IgD-negative memory B cell (primary cell): ENCODE results near the gene ALKAL2. TPM values are rescaled to one million over a fixed set of nuclear protein-coding genes. Genes with fewer than 3 reads are reported as not detected.

Source experiments
- H3K27ac Mint-ChIP-seq, 3 donors: one replicate each; pipeline ENCODE4 v1.8.0; 2020 to 2022; ENCODE audit warnings: mild to moderate bottlenecking in 3 of 3, mixed read lengths in 3 of 3, moderate library complexity in 1 of 3
- H3K27me3 Mint-ChIP-seq: one replicate; pipeline ENCODE4 v1.8.0; 2021; ENCODE audit warnings: mixed read lengths
- H3K36me3 Mint-ChIP-seq: one replicate; pipeline ENCODE4 v1.8.0; 2020; ENCODE audit warnings: mild to moderate bottlenecking, mixed read lengths
- H3K4me1 Mint-ChIP-seq, 3 donors: one replicate each; pipeline ENCODE4 v1.8.0; 2020 to 2022; ENCODE audit warnings: mixed read lengths in 3 of 3, mild to moderate bottlenecking in 1 of 3
- H3K4me3 Mint-ChIP-seq, 4 donors: one replicate each; pipeline ENCODE4 v1.8.0; 2020 to 2022; ENCODE audit warnings: mild to moderate bottlenecking in 4 of 4, mixed read lengths in 4 of 4, moderate library complexity in 3 of 4
- H3K9me3 Mint-ChIP-seq, 3 donors: one replicate each; pipeline ENCODE4 v1.8.0; 2020 to 2021; ENCODE audit warnings: mixed read lengths in 3 of 3, mild to moderate bottlenecking in 1 of 3
- polyA plus RNA-seq: library from polyadenylated mRNA; unstranded; fragments of 300-500 nt; fragmentation: Illumina TruSeq; gene quantifications from one replicate; pipeline ENCODE4 v1.2.3, GENCODE V29; 2021

The ALKAL2 gene
- polyA plus RNA-seq, 1 donor from 2014 or later, result 3.5 TPM

GRCh38 chr2:254241-254640 is 33.6 kb downstream of the ALKAL2 start:
- no peaks in the 10 kb centered on the region for H3K36me3 Mint-ChIP-seq
- peaks cover 0 to 8% (median 2%) of the 10 kb centered on the region in 3 donors for H3K9me3 Mint-ChIP-seq
- H3K4me3 Mint-ChIP-seq, result no peak overlapping the region
- H3K27ac Mint-ChIP-seq, result no peak overlapping the region
- H3K4me1 Mint-ChIP-seq, result no peaks in the 10 kb centered on the region
- no peaks in the 10 kb centered on the region for H3K27me3 Mint-ChIP-seq

DNA sequence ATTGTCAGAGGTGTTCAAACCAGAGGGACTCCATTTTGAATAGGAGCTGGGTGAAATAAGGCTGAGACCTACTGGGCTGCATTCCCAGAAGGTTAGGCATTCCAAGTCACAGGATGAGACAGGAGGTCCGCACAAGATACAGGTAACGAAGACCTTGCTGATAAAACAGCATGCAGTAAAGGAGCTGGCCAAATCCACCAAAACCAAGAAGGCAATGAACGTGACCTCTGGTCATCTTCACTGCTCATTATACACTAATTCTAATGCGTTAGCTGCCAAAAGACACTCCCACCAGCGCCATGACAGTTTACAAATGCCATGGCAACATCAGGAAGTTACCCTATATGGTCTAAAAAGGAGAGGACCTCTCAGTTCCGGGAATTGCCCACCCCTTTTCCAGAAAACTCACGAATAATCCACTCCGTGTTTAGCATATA is 34.7 kb downstream of the ALKAL2 start:
- peaks cover 0 to 3% (median 2%) of the 10 kb centered on the region in 3 donors for H3K9me3 Mint-ChIP-seq

GRCh38 chr2:252001-252602 is 35.8 kb downstream of the ALKAL2 start:
- no peaks in the 10 kb centered on the region for H3K9me3 Mint-ChIP-seq
- peaks cover 1% of the 10 kb centered on the region for H3K36me3 Mint-ChIP-seq
- no peak overlapping the region for H3K27ac Mint-ChIP-seq
- H3K4me1 Mint-ChIP-seq, result peaks cover 0 to 2% (median 0%) of the 10 kb centered on the region in 3 donors
- H3K4me3 Mint-ChIP-seq, result no peak overlapping the region
- H3K27me3 Mint-ChIP-seq, result no peaks in the 10 kb centered on the region

More for the DNA sequence above, 34.7 kb downstream of the ALKAL2 start:
- no peak overlapping the region for H3K4me3 Mint-ChIP-seq
- no peak overlapping the region for H3K27ac Mint-ChIP-seq
- no peaks in the 10 kb centered on the region for H3K27me3 Mint-ChIP-seq
- H3K4me1 Mint-ChIP-seq, result no peaks in the 10 kb centered on the region
- no peaks in the 10 kb centered on the region for H3K36me3 Mint-ChIP-seq

GRCh38 chr2:249538-250042 is 38.3 kb downstream of the ALKAL2 start:
- H3K9me3 Mint-ChIP-seq, result no peaks in the 10 kb centered on the region
- H3K4me3 Mint-ChIP-seq, result no peak overlapping the region
- peak overlapping the region in 1 of 3 donors; percentile 2 for H3K27ac Mint-ChIP-seq
- H3K36me3 Mint-ChIP-seq, result peaks cover 6% of the 10 kb centered on the region
- peaks cover 0 to 5% (median 4%) of the 10 kb centered on the region in 3 donors for H3K4me1 Mint-ChIP-seq
- no peaks in the 10 kb centered on the region for H3K27me3 Mint-ChIP-seq

DNA sequence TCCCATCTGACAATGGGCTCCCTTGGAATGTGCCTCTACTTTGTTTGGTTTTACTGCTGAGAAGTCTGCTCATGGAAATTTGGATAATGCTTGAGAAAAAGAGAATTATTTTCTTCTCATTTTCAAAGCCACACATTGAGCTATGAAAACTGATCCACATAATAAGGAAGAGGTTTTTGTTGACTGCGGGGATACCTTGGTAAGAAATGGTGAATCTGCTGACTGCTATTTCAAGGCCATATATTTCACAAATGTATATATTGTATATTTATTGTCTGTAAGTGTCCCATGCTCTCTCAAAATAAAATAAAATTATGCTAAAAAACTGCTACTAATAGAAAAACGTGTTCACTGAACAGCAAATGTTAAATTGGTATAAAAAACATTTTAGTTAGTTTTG is 39.2 kb downstream of the ALKAL2 start:
- Mint-ChIP-seq H3K27me3 (no peaks in the 10 kb centered on the region), H3K27ac (no peak overlapping the region), H3K36me3 (peaks cover 9% of the 10 kb centered on the region), H3K9me3 (no peaks in the 10 kb centered on the region), H3K4me3 (no peak overlapping the region), H3K4me1 (peaks cover 0 to 7% (median 4%) of the 10 kb centered on the region in 3 donors)

DNA sequence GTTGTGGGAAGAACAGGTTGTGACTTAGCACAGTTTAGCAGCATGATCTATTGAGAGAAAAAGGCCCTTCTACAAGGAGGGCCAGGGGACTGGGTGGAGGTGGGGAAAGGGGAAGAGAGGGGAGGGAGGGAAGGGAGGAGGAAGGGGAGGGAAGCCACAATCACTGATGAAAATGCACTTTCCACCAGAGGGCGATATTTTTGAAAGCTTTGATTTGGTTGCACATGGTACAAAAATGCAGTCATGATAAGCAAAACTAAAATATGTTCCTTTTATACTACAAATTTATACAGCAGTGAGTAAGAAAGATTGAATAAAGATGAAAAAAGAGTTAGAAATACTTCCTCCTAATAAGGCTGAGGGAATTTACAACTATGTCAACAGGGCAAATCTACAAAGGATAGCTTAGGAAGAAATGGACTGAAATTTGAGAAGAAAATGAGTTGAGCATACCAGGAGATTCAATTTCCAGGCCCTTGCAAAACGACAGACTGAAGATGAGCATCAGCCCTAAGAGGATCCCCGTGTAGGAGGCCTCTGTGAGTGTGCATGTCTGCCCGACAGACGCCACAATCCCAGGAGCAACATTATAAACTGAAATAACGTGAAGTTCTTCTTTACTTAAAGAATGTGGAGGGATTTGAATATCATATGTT is 41.3 kb downstream of the ALKAL2 start:
- peaks cover 22% of the 10 kb centered on the region for H3K36me3 Mint-ChIP-seq
- peaks cover 0 to 7% (median 4%) of the 10 kb centered on the region in 3 donors for H3K4me1 Mint-ChIP-seq
- no peak overlapping the region for H3K27ac Mint-ChIP-seq

DNA sequence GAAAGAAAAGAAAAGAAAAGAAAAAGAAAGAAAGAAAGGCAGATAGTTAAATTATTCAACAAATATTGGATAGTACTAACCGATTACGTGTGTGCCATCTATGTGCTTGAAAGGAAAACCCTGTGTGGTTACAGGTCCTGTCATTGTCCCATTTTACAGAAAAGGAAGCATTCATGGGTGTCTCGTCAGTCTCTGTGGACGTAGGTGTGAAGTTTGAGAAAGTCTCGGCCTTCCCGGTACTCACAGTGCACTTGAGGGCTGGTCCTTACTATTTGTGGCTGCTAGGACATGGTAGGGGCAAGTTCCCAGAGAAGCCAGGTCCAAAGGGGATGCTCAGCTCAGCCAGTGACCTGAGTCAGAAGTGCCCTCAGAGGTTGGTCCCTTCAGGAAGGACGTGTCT is 43.3 kb downstream of the ALKAL2 start:
- no peak overlapping the region for H3K27ac Mint-ChIP-seq
- H3K27me3 Mint-ChIP-seq, result no peaks in the 10 kb centered on the region
- H3K4me3 Mint-ChIP-seq, result no peak overlapping the region
- peaks cover 0 to 9% (median 4%) of the 10 kb centered on the region in 3 donors for H3K4me1 Mint-ChIP-seq
- H3K9me3 Mint-ChIP-seq, result peaks cover 0 to 4% (median 3%) of the 10 kb centered on the region in 3 donors
- H3K36me3 Mint-ChIP-seq, result peaks cover 32% of the 10 kb centered on the region

More for the DNA sequence above, 41.3 kb downstream of the ALKAL2 start:
- H3K27me3 Mint-ChIP-seq, result no peaks in the 10 kb centered on the region
- H3K4me3 Mint-ChIP-seq, result no peak overlapping the region
- peaks cover 0 to 3% (median 0%) of the 10 kb centered on the region in 3 donors for H3K9me3 Mint-ChIP-seq

GRCh38 chr2:238869-239268 is 49.0 kb downstream of the ALKAL2 start:
- H3K4me1 Mint-ChIP-seq, result peaks cover 0 to 2% (median 0%) of the 10 kb centered on the region in 3 donors
- no peak overlapping the region for H3K27ac Mint-ChIP-seq
- peaks cover 0 to 4% (median 3%) of the 10 kb centered on the region in 3 donors for H3K9me3 Mint-ChIP-seq
- no peak overlapping the region for H3K4me3 Mint-ChIP-seq
- no peaks in the 10 kb centered on the region for H3K27me3 Mint-ChIP-seq
- peaks cover 26% of the 10 kb centered on the region for H3K36me3 Mint-ChIP-seq

DNA sequence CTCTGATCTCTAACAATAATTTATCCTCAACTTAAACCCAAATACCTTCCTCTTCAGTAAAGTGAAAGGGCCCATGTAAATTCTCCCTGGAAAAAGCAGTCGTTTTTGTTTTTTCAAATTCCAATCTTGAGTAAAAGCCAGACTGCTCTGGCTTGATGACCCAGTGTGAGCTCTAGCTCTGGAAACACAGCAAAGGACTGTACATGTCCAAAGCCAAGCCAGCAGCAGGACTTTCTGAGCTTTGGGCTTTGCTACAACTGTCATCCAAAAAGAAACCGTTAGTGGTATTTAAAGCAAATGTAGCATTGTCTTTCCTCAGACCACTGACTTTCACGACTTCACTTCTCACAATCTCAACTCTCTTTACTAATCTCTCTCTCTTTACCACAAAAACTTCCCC is 49.5 kb downstream of the ALKAL2 start:
- H3K4me3 Mint-ChIP-seq, result no peak overlapping the region
- H3K27ac Mint-ChIP-seq, result no peak overlapping the region
- H3K9me3 Mint-ChIP-seq, result peaks cover 0 to 4% (median 3%) of the 10 kb centered on the region in 3 donors
- peaks cover 23% of the 10 kb centered on the region for H3K36me3 Mint-ChIP-seq
- peaks cover 0 to 2% (median 0%) of the 10 kb centered on the region in 3 donors for H3K4me1 Mint-ChIP-seq
- no peaks in the 10 kb centered on the region for H3K27me3 Mint-ChIP-seq

- Mint-ChIP-seq H3K27me3 (no peaks in the 10 kb centered on the region), H3K27ac (no peak overlapping the region), H3K4me1 (peaks cover 0 to 2% (median 0%) of the 10 kb centered on the region in 3 donors), H3K36me3 (peaks cover 20% of the 10 kb centered on the region), H3K4me3 (no peak overlapping the region), H3K9me3 (peaks cover 0 to 4% (median 3%) of the 10 kb centered on the region in 3 donors)
Observed at GRCh38 chr2:237878-238277, 50.0 kb downstream of the ALKAL2 start.

DNA sequence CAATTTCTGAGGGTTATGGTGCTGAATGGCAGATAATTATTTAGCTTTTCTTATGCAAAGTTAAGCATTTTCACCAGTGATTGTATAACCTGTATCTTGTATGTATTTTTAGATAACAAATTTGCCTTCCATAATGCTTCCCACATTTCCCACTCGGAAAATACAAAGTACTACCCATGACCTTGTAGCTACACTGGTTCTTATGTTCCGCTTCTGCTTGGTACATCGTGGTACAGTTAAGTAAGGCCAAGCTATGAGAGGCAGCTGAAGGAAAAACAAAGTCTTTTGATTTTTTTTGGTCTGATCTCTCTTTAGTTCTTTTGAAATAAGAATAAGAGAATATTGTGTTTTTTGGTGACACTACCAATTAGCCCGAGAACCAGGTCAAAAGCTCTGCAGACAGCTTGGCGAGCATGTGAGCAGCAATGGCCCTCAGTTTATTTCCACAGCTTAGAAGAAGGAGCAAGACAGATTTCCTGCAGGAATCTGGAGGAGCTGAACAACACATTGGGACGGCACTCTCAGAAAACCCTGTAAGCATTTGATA is 50.8 kb downstream of the ALKAL2 start:
- Mint-ChIP-seq H3K27ac (no peak overlapping the region), H3K9me3 (peaks cover 0 to 4% (median 0%) of the 10 kb centered on the region in 3 donors), H3K4me3 (no peak overlapping the region), H3K36me3 (peaks cover 16% of the 10 kb centered on the region), H3K27me3 (no peaks in the 10 kb centered on the region), H3K4me1 (peaks cover 0 to 2% (median 0%) of the 10 kb centered on the region in 3 donors)

GRCh38 chr2:234421-234820 is 53.5 kb downstream of the ALKAL2 start:
- H3K4me1 Mint-ChIP-seq, result no peaks in the 10 kb centered on the region
- H3K36me3 Mint-ChIP-seq, result peaks cover 7% of the 10 kb centered on the region
- H3K9me3 Mint-ChIP-seq, result no peaks in the 10 kb centered on the region
- H3K4me3 Mint-ChIP-seq, result no peak overlapping the region
- no peak overlapping the region for H3K27ac Mint-ChIP-seq
- no peaks in the 10 kb centered on the region for H3K27me3 Mint-ChIP-seq

DNA sequence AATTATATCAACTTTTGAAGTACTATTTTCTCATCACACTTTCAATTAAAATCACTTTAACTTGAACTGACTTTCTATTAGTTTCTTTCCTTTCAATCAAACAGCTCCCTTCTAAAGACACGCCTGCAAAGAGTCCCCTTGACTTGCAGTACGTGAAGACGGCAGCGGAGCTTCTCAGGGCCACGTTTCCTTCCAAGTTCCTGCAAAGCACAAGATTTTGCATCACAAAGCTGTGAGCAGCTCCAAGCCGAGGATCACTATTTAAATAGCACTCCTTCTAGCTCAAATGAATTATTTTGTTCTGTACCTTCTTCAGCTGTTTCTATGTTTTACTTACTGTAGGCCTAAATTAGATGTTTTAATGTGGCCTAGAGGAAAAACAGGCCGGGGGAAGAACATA is 54.9 kb downstream of the ALKAL2 start:
- Mint-ChIP-seq H3K4me1 (no peaks in the 10 kb centered on the region), H3K27ac (no peak overlapping the region), H3K9me3 (no peaks in the 10 kb centered on the region), H3K27me3 (no peaks in the 10 kb centered on the region), H3K4me3 (peak overlapping the region in 1 of 4 donors; percentile 38), H3K36me3 (peaks cover 15% of the 10 kb centered on the region)

- Mint-ChIP-seq H3K36me3 (peaks cover 21% of the 10 kb centered on the region), H3K27ac (no peak overlapping the region), H3K4me1 (no peaks in the 10 kb centered on the region), H3K27me3 (no peaks in the 10 kb centered on the region), H3K4me3 (no peak overlapping the region), H3K9me3 (no peaks in the 10 kb centered on the region)
Observed at GRCh38 chr2:231521-232185, 56.2 kb downstream of the ALKAL2 start.
